ENCODE measurements around the gene SNAPIN.

Gene SNAPIN

DNA sequence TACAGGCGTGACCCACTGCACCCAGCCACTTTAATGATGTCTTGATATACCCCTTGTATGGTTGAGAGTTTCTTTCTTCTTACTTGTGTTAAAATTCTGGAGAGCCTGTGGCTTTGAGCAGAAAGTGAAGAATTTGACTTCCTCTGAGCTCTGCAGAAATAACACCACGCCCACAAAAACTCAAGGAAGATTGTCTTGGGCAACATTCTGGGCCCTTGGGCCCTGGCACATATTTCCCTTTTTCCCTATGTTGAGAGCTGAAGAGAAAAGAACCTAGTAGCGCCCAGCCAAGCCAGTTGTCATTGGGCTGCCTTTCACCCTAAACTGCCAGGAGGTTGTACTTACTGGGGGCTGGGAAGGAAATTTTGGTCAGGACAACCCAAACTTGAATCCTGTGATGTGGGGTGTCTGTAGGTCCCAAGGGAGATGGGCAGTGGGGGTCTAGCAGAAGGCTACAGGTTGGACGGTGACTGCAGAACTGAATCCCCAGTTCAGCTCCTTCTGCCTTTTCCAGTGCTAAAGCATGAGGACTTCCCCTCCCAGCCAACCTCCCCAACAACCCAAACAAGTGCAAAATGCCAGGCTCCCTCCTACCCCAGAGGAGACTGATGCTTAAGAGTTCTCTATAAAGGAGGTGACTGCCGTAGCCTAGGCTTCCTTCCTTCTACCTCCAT, 11.7 kb upstream of the SNAPIN start:
- ATAC-seq (replicated peaks) (no peak), DNase-seq (no peak)
- no peaks in the 10 kb centered on the region for H3K9me3 Mint-ChIP-seq
- peak overlapping the region in 1 of 2 donors; percentile 75 for H3K27ac Mint-ChIP-seq
- no peaks in the 10 kb centered on the region for H3K27me3 Mint-ChIP-seq
- peaks cover 40 to 50% of the 10 kb centered on the region in 2 donors for H3K4me1 Mint-ChIP-seq (ENCODE audit: low read depth in 2 of 2)
- no peak overlapping the region for H3K4me3 Mint-ChIP-seq
- peaks cover 59% of the 10 kb centered on the region for H3K36me3 Mint-ChIP-seq (ENCODE audit: insufficient read depth)

DNA sequence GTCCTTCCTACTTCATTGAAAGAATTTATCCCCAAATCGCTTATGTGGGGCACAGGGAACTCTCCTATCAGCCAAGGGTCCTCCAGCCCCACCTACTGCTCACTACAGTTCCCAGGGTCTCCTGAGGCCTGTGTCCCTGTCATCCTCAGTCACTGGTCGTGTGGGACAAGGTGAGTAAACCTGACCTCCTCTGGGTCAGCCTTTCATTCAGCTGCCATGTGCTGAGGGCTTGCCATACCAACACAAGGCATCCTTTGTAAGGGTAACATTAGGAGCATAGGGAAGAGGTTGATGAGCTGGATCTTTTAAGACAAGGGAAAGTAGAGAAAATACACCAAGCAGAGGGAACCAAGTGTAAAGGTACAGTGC, 11.2 kb upstream of the SNAPIN start:
- H3K27ac Mint-ChIP-seq: peak overlapping the region in 1 of 2 donors; percentile 75
- H3K36me3 Mint-ChIP-seq (ENCODE audit: insufficient read depth): peaks cover 54% of the 10 kb centered on the region
- H3K4me3 Mint-ChIP-seq: no peak overlapping the region
- no peak for ATAC-seq (replicated peaks)
- H3K27me3 Mint-ChIP-seq: no peaks in the 10 kb centered on the region
- H3K9me3 Mint-ChIP-seq: no peaks in the 10 kb centered on the region
- DNase-seq: no peak
- H3K4me1 Mint-ChIP-seq (ENCODE audit: low read depth in 2 of 2): peaks cover 38 to 45% of the 10 kb centered on the region in 2 donors

- Mint-ChIP-seq H3K9me3 (no peaks in the 10 kb centered on the region), H3K27me3 (no peaks in the 10 kb centered on the region), H3K4me1 (ENCODE audit: low read depth in 2 of 2) (peaks cover 35 to 39% of the 10 kb centered on the region in 2 donors), H3K36me3 (ENCODE audit: insufficient read depth) (peaks cover 46% of the 10 kb centered on the region), H3K27ac (peak overlapping the region; percentile 86 to 87), H3K4me3 (no peak overlapping the region)
- DNase-seq (no peak), ATAC-seq (replicated peaks) (no peak)
These were observed 10.4 kb upstream of the SNAPIN start for GRCh38 chr1:153648000-153648643.

DNA sequence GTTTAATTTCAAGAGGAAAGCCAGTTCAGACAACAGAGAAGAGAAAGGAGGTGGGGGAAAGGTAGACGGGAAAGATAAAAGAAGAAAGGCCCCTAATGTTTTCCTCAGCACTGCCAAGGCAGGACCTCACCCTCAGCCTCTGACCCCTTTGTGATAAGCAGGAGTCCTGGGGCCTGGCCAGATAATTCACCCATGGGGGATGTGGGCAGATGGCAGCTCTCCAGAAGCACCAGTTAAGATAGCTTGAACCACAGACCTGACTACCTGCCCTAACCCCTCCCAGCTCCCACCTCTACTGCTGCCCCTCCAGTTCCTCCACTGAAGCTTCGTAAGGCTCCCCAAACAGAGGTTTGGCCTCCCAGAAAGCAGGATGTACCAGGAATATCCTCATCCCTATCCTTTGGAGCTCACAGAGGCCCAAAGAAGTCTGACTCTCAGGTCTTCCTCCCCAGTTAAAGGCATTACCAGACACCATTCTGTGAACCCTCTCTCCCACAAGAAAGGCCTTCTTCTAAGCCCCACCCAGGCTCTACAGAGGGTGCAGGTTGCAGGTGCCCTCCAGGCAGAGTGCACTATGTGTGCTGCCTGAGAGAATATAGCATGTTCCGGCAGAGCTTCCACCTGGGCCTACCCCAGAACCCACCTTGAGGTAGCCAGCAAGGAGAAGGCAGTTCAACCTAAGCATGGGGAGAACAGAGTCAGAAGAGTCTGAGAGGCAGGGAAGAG, 9.2 kb upstream of the SNAPIN start:
- H3K27me3 Mint-ChIP-seq: no peaks in the 10 kb centered on the region
- no peak for DNase-seq
- H3K9me3 Mint-ChIP-seq: no peaks in the 10 kb centered on the region
- H3K36me3 Mint-ChIP-seq (ENCODE audit: insufficient read depth): peaks cover 34% of the 10 kb centered on the region
- H3K4me1 Mint-ChIP-seq (ENCODE audit: low read depth in 2 of 2): peaks cover 26 to 30% of the 10 kb centered on the region in 2 donors
- ATAC-seq (replicated peaks): no peak
- no peak overlapping the region for H3K4me3 Mint-ChIP-seq
- peak overlapping the region; percentile 35 to 86 for H3K27ac Mint-ChIP-seq

DNA sequence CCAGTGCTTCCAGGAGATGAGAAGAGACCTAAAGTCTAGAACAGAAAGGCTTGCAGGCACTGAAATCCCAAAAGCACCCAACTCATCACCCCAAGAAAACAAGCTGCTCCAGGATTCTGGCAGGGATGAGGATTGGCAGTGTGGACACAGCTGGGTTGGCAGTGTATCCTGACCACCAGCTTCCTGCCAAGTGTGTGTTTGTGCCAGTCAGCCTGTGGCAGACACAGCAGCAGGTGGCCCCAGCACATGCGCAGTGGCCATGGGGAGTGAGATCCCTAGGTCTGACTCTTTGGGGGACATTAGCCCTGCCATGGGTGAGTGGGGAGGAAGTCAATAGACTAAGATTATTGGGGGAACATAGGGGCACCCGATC, 8.7 kb upstream of the SNAPIN start:
- Mint-ChIP-seq H3K4me1 (ENCODE audit: low read depth in 2 of 2) (peaks cover 26 to 30% of the 10 kb centered on the region in 2 donors), H3K4me3 (no peak overlapping the region), H3K27me3 (no peaks in the 10 kb centered on the region), H3K27ac (peak overlapping the region; percentile 35 to 86), H3K36me3 (ENCODE audit: insufficient read depth) (peaks cover 29% of the 10 kb centered on the region), H3K9me3 (no peaks in the 10 kb centered on the region)
- no peak for ATAC-seq (replicated peaks)
- DNase-seq: no peak

- no peak for ATAC-seq (replicated peaks)
- Mint-ChIP-seq H3K4me3 (no peak overlapping the region), H3K27ac (no peak overlapping the region), H3K9me3 (no peaks in the 10 kb centered on the region), H3K36me3 (ENCODE audit: insufficient read depth) (peaks cover 10% of the 10 kb centered on the region), H3K4me1 (ENCODE audit: low read depth in 2 of 2) (peaks cover 16 to 18% of the 10 kb centered on the region in 2 donors), H3K27me3 (no peaks in the 10 kb centered on the region)
- no peak for DNase-seq
These were observed 6.7 kb upstream of the SNAPIN start for GRCh38 chr1:153651771-153652170.

GRCh38 chr1:153652805-153653500, 5.5 kb upstream of the SNAPIN start:
- Mint-ChIP-seq H3K9me3 (no peaks in the 10 kb centered on the region), H3K27me3 (no peaks in the 10 kb centered on the region), H3K27ac (no peak overlapping the region), H3K4me3 (no peak overlapping the region), H3K36me3 (ENCODE audit: insufficient read depth) (no peaks in the 10 kb centered on the region), H3K4me1 (ENCODE audit: low read depth in 2 of 2) (peaks cover 9% of the 10 kb centered on the region in 2 donors)
- no peak for DNase-seq
- ATAC-seq (replicated peaks): no peak

GRCh38 chr1:153655333-153655732, 3.2 kb upstream of the SNAPIN start:
- Mint-ChIP-seq H3K9me3 (no peaks in the 10 kb centered on the region), H3K4me3 (no peak overlapping the region), H3K36me3 (ENCODE audit: insufficient read depth) (peaks cover 10% of the 10 kb centered on the region), H3K4me1 (ENCODE audit: low read depth in 2 of 2) (peaks cover 9 to 12% of the 10 kb centered on the region in 2 donors), H3K27me3 (no peaks in the 10 kb centered on the region), H3K27ac (no peak overlapping the region)
- ATAC-seq (replicated peaks) (no peak), DNase-seq (no peak)

DNA sequence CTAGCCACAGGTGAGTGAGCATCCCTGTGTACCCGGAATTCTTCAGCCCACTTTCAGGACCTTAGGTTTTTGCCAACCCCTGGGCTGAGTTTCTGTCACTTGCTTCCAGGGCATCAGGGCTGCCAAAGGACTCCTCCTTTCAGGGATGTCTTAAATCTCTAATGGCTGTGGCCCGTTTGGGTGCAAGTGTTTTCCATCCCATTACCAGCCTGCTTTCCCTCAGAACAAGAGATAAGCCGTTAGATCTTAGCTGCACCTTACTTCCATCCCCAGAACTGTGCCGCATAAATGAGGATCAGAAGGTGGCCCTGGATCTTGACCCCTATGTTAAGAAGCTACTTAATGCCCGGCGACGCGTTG, 652 bp downstream of the SNAPIN start:
- ATAC-seq (replicated peaks) (no peak), DNase-seq (no peak)
- Mint-ChIP-seq H3K27ac (peak overlapping the region; percentile 89 to 94), H3K27me3 (no peaks in the 10 kb centered on the region), H3K4me1 (ENCODE audit: low read depth in 2 of 2) (peaks cover 9 to 12% of the 10 kb centered on the region in 2 donors), H3K36me3 (ENCODE audit: insufficient read depth) (peaks cover 45% of the 10 kb centered on the region), H3K9me3 (no peaks in the 10 kb centered on the region), H3K4me3 (peak overlapping the region; percentile 94 to 95)

- Mint-ChIP-seq H3K4me3 (peak overlapping the region; percentile 94 to 95), H3K36me3 (ENCODE audit: insufficient read depth) (peaks cover 50% of the 10 kb centered on the region), H3K27ac (peak overlapping the region; percentile 15 to 89), H3K9me3 (no peaks in the 10 kb centered on the region), H3K27me3 (no peaks in the 10 kb centered on the region), H3K4me1 (ENCODE audit: low read depth in 2 of 2) (peaks cover 9 to 12% of the 10 kb centered on the region in 2 donors)
- ATAC-seq (replicated peaks) (no peak), DNase-seq (no peak)
These were observed 1.2 kb downstream of the SNAPIN start for GRCh38 chr1:153659656-153660055.

GRCh38 chr1:153661111-153661708, 2.7 kb downstream of the SNAPIN start:
- Mint-ChIP-seq H3K4me1 (ENCODE audit: low read depth in 2 of 2) (peaks cover 9 to 12% of the 10 kb centered on the region in 2 donors), H3K9me3 (no peaks in the 10 kb centered on the region), H3K27ac (peak overlapping the region; percentile 3 to 68), H3K27me3 (no peaks in the 10 kb centered on the region), H3K4me3 (peak overlapping the region in 1 of 2 donors; percentile 23), H3K36me3 (ENCODE audit: insufficient read depth) (peaks cover 65% of the 10 kb centered on the region)
- no peak for ATAC-seq (replicated peaks)
- DNase-seq: no peak

DNA sequence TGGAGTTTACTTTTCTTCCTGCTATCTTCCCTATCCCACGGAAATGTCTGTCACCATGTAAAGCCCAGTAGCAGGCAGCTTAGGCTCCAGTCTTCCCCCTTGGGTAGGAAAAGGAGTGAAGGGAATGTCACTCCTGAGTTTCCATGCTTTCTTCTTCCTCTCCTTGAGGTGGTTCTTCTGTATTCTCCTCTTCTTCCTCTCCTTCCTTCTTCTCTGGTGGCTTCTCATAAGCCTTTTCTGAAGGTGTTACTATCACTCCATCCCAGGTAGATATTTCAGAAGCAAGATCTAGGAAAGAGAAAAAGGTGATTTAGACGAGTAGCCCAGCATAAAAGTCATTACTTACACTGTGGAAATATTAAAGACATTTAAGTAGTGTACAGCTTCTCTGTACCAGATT, 3.8 kb downstream of the SNAPIN start:
- H3K36me3 Mint-ChIP-seq (ENCODE audit: insufficient read depth): peaks cover 76% of the 10 kb centered on the region
- no peak for DNase-seq
- H3K4me3 Mint-ChIP-seq: no peak overlapping the region
- no peaks in the 10 kb centered on the region for H3K9me3 Mint-ChIP-seq
- H3K27ac Mint-ChIP-seq: no peak overlapping the region
- no peaks in the 10 kb centered on the region for H3K27me3 Mint-ChIP-seq
- H3K4me1 Mint-ChIP-seq (ENCODE audit: low read depth in 2 of 2): peaks cover 9 to 12% of the 10 kb centered on the region in 2 donors
- no peak for ATAC-seq (replicated peaks)

- peaks cover 85% of the 10 kb centered on the region for H3K36me3 Mint-ChIP-seq (ENCODE audit: insufficient read depth)
These were observed 4.7 kb downstream of the SNAPIN start for GRCh38 chr1:153663211-153663610.

More at GRCh38 chr1:153663211-153663610, 4.7 kb downstream of the SNAPIN start:
- no peak overlapping the region for H3K4me3 Mint-ChIP-seq
- H3K27ac Mint-ChIP-seq: no peak overlapping the region
- H3K4me1 Mint-ChIP-seq (ENCODE audit: low read depth in 2 of 2): peaks cover 11 to 14% of the 10 kb centered on the region in 2 donors
- no peak for DNase-seq
- no peak for ATAC-seq (replicated peaks)
- no peaks in the 10 kb centered on the region for H3K27me3 Mint-ChIP-seq
- no peaks in the 10 kb centered on the region for H3K9me3 Mint-ChIP-seq

Measured in effector memory CD8-positive, alpha-beta T cell (primary cell).